ENCODE results near the gene USP17L15.
"Not testable (repeated sequence)": the region's sequence is repeated elsewhere in the genome, so short reads cannot be mapped to it uniquely, and the experiment has no call there.

- TF ChIP-seq, protein P1, sequence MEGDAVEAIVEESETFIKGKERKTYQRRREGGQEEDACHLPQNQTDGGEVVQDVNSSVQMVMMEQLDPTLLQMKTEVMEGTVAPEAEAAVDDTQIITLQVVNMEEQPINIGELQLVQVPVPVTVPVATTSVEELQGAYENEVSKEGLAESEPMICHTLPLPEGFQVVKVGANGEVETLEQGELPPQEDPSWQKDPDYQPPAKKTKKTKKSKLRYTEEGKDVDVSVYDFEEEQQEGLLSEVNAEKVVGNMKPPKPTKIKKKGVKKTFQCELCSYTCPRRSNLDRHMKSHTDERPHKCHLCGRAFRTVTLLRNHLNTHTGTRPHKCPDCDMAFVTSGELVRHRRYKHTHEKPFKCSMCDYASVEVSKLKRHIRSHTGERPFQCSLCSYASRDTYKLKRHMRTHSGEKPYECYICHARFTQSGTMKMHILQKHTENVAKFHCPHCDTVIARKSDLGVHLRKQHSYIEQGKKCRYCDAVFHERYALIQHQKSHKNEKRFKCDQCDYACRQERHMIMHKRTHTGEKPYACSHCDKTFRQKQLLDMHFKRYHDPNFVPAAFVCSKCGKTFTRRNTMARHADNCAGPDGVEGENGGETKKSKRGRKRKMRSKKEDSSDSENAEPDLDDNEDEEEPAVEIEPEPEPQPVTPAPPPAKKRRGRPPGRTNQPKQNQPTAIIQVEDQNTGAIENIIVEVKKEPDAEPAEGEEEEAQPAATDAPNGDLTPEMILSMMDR (IDR thresholded peaks at IDR 0.05; ENCODE audit: low read depth, low read length), result not testable (repeated sequence)
- not testable (repeated sequence) for TF ChIP-seq EZH2phosphoT487 (IDR thresholded peaks at IDR 0.05; ENCODE audit: low read depth)
Observed at GRCh38 chr4:9219852-9220251, 14.3 kb upstream of the USP17L15 start, which contains the start of gene USP17L12.
